ENCODE results near the gene COL2A1. TPM values are rescaled to one million over a fixed set of nuclear protein-coding genes. Genes with fewer than 3 reads are reported as not detected.

The COL2A1 gene
- total RNA-seq, 3 donors from 2014 or later (not counting 1 experiment from before 2014, with no cell fraction given) = not detected

DNA sequence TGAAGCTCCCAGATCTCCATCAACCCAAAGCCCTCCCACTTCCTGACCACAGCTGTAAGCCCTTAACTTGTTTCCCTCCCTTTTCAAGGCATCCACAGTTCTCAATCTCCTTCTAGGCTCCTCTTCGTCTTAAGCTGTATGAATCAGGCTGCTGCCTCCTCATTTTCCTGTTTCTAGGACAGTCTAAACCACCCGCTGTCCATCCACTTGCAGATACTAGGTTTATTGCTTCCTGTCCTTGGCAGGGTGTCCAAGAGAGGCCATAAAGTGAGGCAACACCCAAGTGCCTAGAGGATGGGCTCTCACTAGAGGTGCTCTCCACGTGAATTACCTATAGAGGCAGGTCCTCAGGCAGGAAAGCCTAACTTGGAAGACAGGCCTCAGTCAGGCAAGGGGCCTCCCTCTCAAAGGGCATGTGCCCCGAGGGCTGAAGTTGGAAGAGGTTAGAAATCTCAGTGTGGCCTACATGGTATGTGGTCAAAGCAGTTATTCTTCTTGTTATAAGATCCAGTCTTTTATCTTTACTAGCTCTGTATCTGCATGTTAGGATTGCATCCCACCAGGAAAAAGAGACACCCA, 49.7 kb downstream of the COL2A1 start:
- Mint-ChIP-seq H3K4me1 (no peaks in the 10 kb centered on the region), H3K27me3 (ENCODE audit: low read depth in 2 of 2) (peaks cover 2 to 23% of the 10 kb centered on the region in 2 donors)
- intact Hi-C loops (cut with micrococcal nuclease) = no loop called here

DNA sequence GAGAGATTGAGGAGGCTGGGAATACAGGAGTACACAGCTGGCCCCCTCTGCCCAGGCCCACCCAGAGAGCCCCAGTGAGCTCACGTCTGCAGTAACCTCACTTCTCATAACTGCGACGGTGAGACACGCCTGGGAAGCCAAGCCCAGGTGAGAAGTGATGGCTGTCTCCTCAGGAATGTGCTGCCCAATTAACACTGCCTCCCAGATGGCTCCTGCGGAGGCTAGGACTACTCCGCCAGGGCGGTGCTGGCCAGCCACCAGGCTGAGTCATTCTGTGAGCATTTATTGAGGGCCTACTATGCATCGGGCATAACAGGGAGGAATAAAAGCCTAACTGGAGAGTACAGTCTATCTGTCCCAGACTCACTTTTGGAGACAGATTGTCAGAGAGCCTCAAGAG, 50.2 kb downstream of the COL2A1 start:
- H3K9me3 Mint-ChIP-seq = no peaks in the 10 kb centered on the region
- Histone ChIP-seq H3K36me3 (ENCODE audit: control insufficient read depth, insufficient read depth, low read length) (no peaks in the 10 kb centered on the region), H3K27ac (ENCODE audit: low read length) (no peak overlapping the region), H3K9me3 (ENCODE audit: control insufficient read depth, insufficient read depth, low read length) (peaks cover 9% of the 10 kb centered on the region), H3K4me1 (ENCODE audit: control insufficient read depth, insufficient read depth, low read length) (no peaks in the 10 kb centered on the region), H3K27me3 (ENCODE audit: control insufficient read depth, insufficient read depth, low read length) (peaks cover 2% of the 10 kb centered on the region), H3K4me3 (ENCODE audit: low read length) (no peak overlapping the region)
- TF ChIP-seq, protein P1, sequence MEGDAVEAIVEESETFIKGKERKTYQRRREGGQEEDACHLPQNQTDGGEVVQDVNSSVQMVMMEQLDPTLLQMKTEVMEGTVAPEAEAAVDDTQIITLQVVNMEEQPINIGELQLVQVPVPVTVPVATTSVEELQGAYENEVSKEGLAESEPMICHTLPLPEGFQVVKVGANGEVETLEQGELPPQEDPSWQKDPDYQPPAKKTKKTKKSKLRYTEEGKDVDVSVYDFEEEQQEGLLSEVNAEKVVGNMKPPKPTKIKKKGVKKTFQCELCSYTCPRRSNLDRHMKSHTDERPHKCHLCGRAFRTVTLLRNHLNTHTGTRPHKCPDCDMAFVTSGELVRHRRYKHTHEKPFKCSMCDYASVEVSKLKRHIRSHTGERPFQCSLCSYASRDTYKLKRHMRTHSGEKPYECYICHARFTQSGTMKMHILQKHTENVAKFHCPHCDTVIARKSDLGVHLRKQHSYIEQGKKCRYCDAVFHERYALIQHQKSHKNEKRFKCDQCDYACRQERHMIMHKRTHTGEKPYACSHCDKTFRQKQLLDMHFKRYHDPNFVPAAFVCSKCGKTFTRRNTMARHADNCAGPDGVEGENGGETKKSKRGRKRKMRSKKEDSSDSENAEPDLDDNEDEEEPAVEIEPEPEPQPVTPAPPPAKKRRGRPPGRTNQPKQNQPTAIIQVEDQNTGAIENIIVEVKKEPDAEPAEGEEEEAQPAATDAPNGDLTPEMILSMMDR (IDR thresholded peaks at IDR 0.05) = no peak
- DNase-seq (no peak), ATAC-seq (no peak)
- H3K4me1 Mint-ChIP-seq = no peaks in the 10 kb centered on the region
- 94% methylated on average over 8 of the region's 8 CpGs for WGBS (ENCODE audit: insufficient coverage)
- intact Hi-C loops (cut with micrococcal nuclease) = no loop called here
- no peak overlapping the region for H3K4me3 Mint-ChIP-seq
- no peak overlapping the region for H3K27ac Mint-ChIP-seq
- H3K27me3 Mint-ChIP-seq (ENCODE audit: low read depth in 2 of 2) = peaks cover 2 to 23% of the 10 kb centered on the region in 2 donors
- no peaks in the 10 kb centered on the region for H3K36me3 Mint-ChIP-seq

More for the DNA sequence above, 49.7 kb downstream of the COL2A1 start:
- Mint-ChIP-seq H3K9me3 (no peaks in the 10 kb centered on the region), H3K27ac (no peak overlapping the region), H3K36me3 (no peaks in the 10 kb centered on the region), H3K4me3 (no peak overlapping the region)
- TF ChIP-seq, protein P1 (IDR thresholded peaks at IDR 0.05) = no peak
- no peaks in the 10 kb centered on the region for H3K4me1 ChIP-seq (ENCODE audit: control insufficient read depth, insufficient read depth, low read length)
- H3K9me3 ChIP-seq (ENCODE audit: control insufficient read depth, insufficient read depth, low read length) = peaks cover 9% of the 10 kb centered on the region
- no peak overlapping the region for H3K27ac ChIP-seq (ENCODE audit: low read length)
- ATAC-seq = no peak
- H3K36me3 ChIP-seq (ENCODE audit: control insufficient read depth, insufficient read depth, low read length) = no peaks in the 10 kb centered on the region
- H3K27me3 ChIP-seq (ENCODE audit: control insufficient read depth, insufficient read depth, low read length) = peaks cover 2% of the 10 kb centered on the region
- no peak for DNase-seq
- H3K4me3 ChIP-seq (ENCODE audit: low read length) = no peak overlapping the region
- 82% methylated on average over 4 of the region's 4 CpGs for WGBS (ENCODE audit: insufficient coverage)

DNA sequence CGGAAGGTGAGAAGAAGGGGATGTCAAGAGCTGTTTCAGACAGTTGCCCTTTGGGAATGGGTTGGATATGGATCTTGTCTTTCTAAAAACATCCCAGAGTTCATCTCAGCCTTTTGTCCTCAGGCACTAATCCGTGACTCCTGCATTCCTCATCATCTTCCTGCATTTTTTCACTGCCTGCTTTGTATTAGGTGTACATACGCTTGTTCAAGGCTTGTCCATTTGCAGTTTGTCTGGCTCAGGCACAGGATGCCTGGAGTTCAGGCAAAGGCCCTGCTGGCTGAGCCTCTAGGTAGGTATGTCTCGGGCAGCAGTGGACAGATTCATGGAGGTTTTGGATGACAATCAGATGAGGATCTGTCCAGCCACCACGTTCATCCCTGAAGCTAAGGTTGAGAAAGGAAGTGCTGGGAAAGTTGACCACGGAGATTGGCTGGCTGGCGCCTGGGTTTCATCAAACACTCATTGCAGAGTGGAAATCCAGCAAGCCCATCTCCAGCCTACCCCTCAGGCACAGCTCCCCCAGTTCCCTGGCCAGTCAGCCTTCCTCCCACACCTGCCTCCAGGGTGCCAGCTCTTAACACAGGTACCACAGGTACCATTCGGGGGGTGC, 53.3 kb downstream of the COL2A1 start:
- Histone ChIP-seq H3K27ac (ENCODE audit: low read length) (no peak overlapping the region), H3K4me1 (ENCODE audit: control insufficient read depth, insufficient read depth, low read length) (no peaks in the 10 kb centered on the region), H3K36me3 (ENCODE audit: control insufficient read depth, insufficient read depth, low read length) (no peaks in the 10 kb centered on the region), H3K27me3 (ENCODE audit: control insufficient read depth, insufficient read depth, low read length) (peaks cover 2% of the 10 kb centered on the region), H3K4me3 (ENCODE audit: low read length) (no peak overlapping the region), H3K9me3 (ENCODE audit: control insufficient read depth, insufficient read depth, low read length) (no peaks in the 10 kb centered on the region)
- no peak for ATAC-seq
- H3K4me3 Mint-ChIP-seq = no peak overlapping the region
- H3K9me3 Mint-ChIP-seq = no peaks in the 10 kb centered on the region
- TF ChIP-seq, protein P1 (IDR thresholded peaks at IDR 0.05) = no peak
- no peaks in the 10 kb centered on the region for H3K36me3 Mint-ChIP-seq
- intact Hi-C loops (cut with micrococcal nuclease) = no loop called here
- H3K27me3 Mint-ChIP-seq (ENCODE audit: low read depth in 2 of 2) = peaks cover 6 to 23% of the 10 kb centered on the region in 2 donors
- no peak overlapping the region for H3K27ac Mint-ChIP-seq
- no peaks in the 10 kb centered on the region for H3K4me1 Mint-ChIP-seq
- DNase-seq = no peak
- 85% methylated on average over 8 of the region's 8 CpGs for WGBS (ENCODE audit: insufficient coverage)
